H9 (cell line): ENCODE measurements around the gene GUCA1C. TPM values are rescaled to one million over a fixed set of nuclear protein-coding genes. Genes with fewer than 3 reads are reported as not detected.

ENCODE experiments used
- DNase-seq: peaks from one replicate; pipeline ENCODE4 v3.0.0-alpha.2; 2017
- H2AFZ ChIP-seq: one replicate; pipeline ENCODE4 v1.6.1; 2013; ENCODE audit warnings: mild to moderate bottlenecking, low read length, control low read depth, moderate library complexity
- H2AK5ac ChIP-seq: 2 replicates; pipeline ENCODE4 v1.6.1; 2013; ENCODE audit warnings: low read length, control low read depth, mixed read lengths; ENCODE audit not compliant: insufficient read length
- H2BK120ac ChIP-seq: one replicate; pipeline ENCODE4 v1.6.1; 2013; ENCODE audit warnings: low read depth, mild to moderate bottlenecking, low read length, control low read depth, inconsistent platforms; ENCODE audit not compliant: poor library complexity, severe bottlenecking
- H2BK12ac ChIP-seq: 2 replicates; pipeline ENCODE4 v1.6.1; 2013; ENCODE audit warnings: low read length, control low read depth, mixed read lengths, low read depth; ENCODE audit not compliant: insufficient read length
- H2BK15ac ChIP-seq: 2 replicates; pipeline ENCODE4 v1.6.1; 2013; ENCODE audit warnings: low read depth, low read length, control low read depth
- H2BK20ac ChIP-seq: one replicate; pipeline ENCODE4 v1.6.1; 2013; ENCODE audit warnings: low read depth, mild to moderate bottlenecking, low read length, control low read depth, inconsistent platforms; ENCODE audit not compliant: poor library complexity, severe bottlenecking
- H2BK5ac ChIP-seq: 2 replicates; pipeline ENCODE4 v1.6.1; 2013; ENCODE audit warnings: low read length, control low read depth, mixed read lengths; ENCODE audit not compliant: insufficient read length
- H3K14ac ChIP-seq: 2 replicates; pipeline ENCODE4 v1.6.1; 2013; ENCODE audit warnings: low read length, control low read depth; ENCODE audit not compliant: insufficient read depth
- H3K18ac ChIP-seq: 2 replicates; pipeline ENCODE4 v1.6.1; 2013; ENCODE audit warnings: low read depth, mild to moderate bottlenecking, mixed read lengths, low read length, control low read depth; ENCODE audit not compliant: insufficient read length
- H3K23ac ChIP-seq: 2 replicates; pipeline ENCODE4 v1.6.1; 2013; ENCODE audit warnings: low read length, control low read depth, mixed read lengths, low read depth; ENCODE audit not compliant: insufficient read length
- H3K23me2 ChIP-seq: 2 replicates; pipeline ENCODE4 v1.6.1; 2013; ENCODE audit warnings: low read depth, mild to moderate bottlenecking, mixed read lengths, low read length, control low read depth; ENCODE audit not compliant: insufficient read length, poor library complexity, severe bottlenecking
- H3K27ac ChIP-seq: 2 replicates; pipeline ENCODE4 v1.5.1; 2013; ENCODE audit warnings: low read length, control low read depth, mixed read lengths, low read depth; ENCODE audit not compliant: insufficient read length
- H3K27me3 ChIP-seq: 2 replicates; pipeline ENCODE4 v1.6.1; 2013; ENCODE audit warnings: low read length, control low read depth, inconsistent platforms; ENCODE audit not compliant: insufficient read depth
- H3K4ac ChIP-seq: 2 replicates; pipeline ENCODE4 v1.6.1; 2013; ENCODE audit warnings: low read depth, mild to moderate bottlenecking, control low read depth, inconsistent platforms, low read length, moderate library complexity
- H3K4me1 ChIP-seq: 2 replicates; pipeline ENCODE4 v1.6.1; 2013; ENCODE audit warnings: low read length, control low read depth, inconsistent platforms; ENCODE audit not compliant: insufficient read depth
- H3K4me2 ChIP-seq: 2 replicates; pipeline ENCODE4 v1.6.1; 2013; ENCODE audit warnings: low read length, control low read depth, mixed read lengths; ENCODE audit not compliant: insufficient read length, insufficient read depth
- H3K56ac ChIP-seq: 2 replicates; pipeline ENCODE4 v1.6.1; 2013; ENCODE audit warnings: low read depth, mild to moderate bottlenecking, mixed read lengths, low read length, control low read depth; ENCODE audit not compliant: insufficient read length
- H3K79me1 ChIP-seq: 2 replicates; pipeline ENCODE4 v1.6.1; 2013; ENCODE audit warnings: low read depth, mild to moderate bottlenecking, moderate library complexity, low read length, control low read depth, inconsistent platforms; ENCODE audit not compliant: insufficient read depth, poor library complexity, severe bottlenecking
- H3K79me2 ChIP-seq: 2 replicates; pipeline ENCODE4 v1.6.1; 2013; ENCODE audit warnings: low read length, control low read depth, inconsistent platforms; ENCODE audit not compliant: insufficient read depth
- H3K9ac ChIP-seq: 2 replicates; pipeline ENCODE4 v1.6.1; 2013; ENCODE audit warnings: low read length, control low read depth, mixed read lengths; ENCODE audit not compliant: insufficient read length; ENCODE audit errors: extremely low read depth
- H3K9me3 ChIP-seq: one replicate; pipeline ENCODE4 v1.6.1; 2013; ENCODE audit warnings: low read depth, low read length, inconsistent platforms; ENCODE audit not compliant: control insufficient read depth
- H3T11ph ChIP-seq: one replicate; pipeline ENCODE4 v1.6.1; 2013; ENCODE audit warnings: mild to moderate bottlenecking, low read length, control low read depth, inconsistent platforms
- H4K20me1 ChIP-seq: one replicate; pipeline ENCODE4 v1.6.1; 2013; ENCODE audit not compliant: control insufficient read depth, insufficient read length, insufficient read depth
- H4K5ac ChIP-seq: 2 replicates; pipeline ENCODE4 v1.6.1; 2013; ENCODE audit warnings: low read depth, mild to moderate bottlenecking, mixed read lengths, low read length, control low read depth; ENCODE audit not compliant: insufficient read length
- H4K8ac ChIP-seq: replicated peaks from 2 replicates; pipeline ENCODE4 v1.6.1; 2013; ENCODE audit warnings: low read length, control low read depth, mixed read lengths, low read depth; ENCODE audit not compliant: insufficient read length
- H4K91ac ChIP-seq: 2 replicates; pipeline ENCODE4 v1.6.1; 2013; ENCODE audit warnings: low read depth, mild to moderate bottlenecking, moderate library complexity, mixed read lengths, low read length, control low read depth; ENCODE audit not compliant: insufficient read length
- H3K27ac Mint-ChIP-seq, 3 experiments: 2 replicates in 2 of 3; 3 replicates in 1 of 3; pipeline ENCODE4 v1.8.0; 2020 to 2021; ENCODE audit warnings: mixed read lengths in 3 of 3, mild to moderate bottlenecking in 1 of 3, moderate library complexity in 1 of 3
- H3K27me3 Mint-ChIP-seq: 2 replicates; pipeline ENCODE4 v1.8.0; 2021; ENCODE audit warnings: low read depth, mild to moderate bottlenecking, moderate library complexity, mixed read lengths
- H3K36me3 Mint-ChIP-seq, 3 experiments: 2 replicates in 2 of 3; 3 replicates in 1 of 3; pipeline ENCODE4 v1.8.0; 2020 to 2021; ENCODE audit warnings: low read depth in 3 of 3, mixed read lengths in 3 of 3; ENCODE audit not compliant: insufficient read depth in 1 of 3
- H3K4me1 Mint-ChIP-seq, 2 experiments: 2 replicates each; pipeline ENCODE4 v1.8.0; 2020; ENCODE audit warnings: mixed read lengths in 2 of 2
- H3K4me3 Mint-ChIP-seq, 2 experiments: 2 replicates in 1 of 2; 3 replicates in 1 of 2; pipeline ENCODE4 v1.8.0; 2020 to 2021; ENCODE audit warnings: mild to moderate bottlenecking in 2 of 2, mixed read lengths in 2 of 2, moderate library complexity in 1 of 2
- H3K9me3 Mint-ChIP-seq, 2 experiments: 2 replicates in 1 of 2; 3 replicates in 1 of 2; pipeline ENCODE4 v1.8.0; 2020; ENCODE audit warnings: mild to moderate bottlenecking in 2 of 2, mixed read lengths in 2 of 2, moderate library complexity in 1 of 2
- WGBS: extraction: QIAGEN DNeasy Blood & Tissue Kit; methylation state at CpG from one replicate; pipeline ENCODE4 v1.1.7; 2013; ENCODE audit warnings: missing lambda C conversion rate, low lambda C conversion rate, mixed read lengths; ENCODE audit not compliant: insufficient read length; ENCODE audit errors: extremely low coverage; 5-methylcytosine and 5-hydroxymethylcytosine counted together
- total RNA-seq: library from RNA; stranded (reverse); gene quantifications from 2 replicates; pipeline ENCODE4 v1.2.1, GENCODE V29; 2021
- TF ChIP-seq, protein P1 (sequence below): fragments of 200-600 bp; sonication (generic); conservative IDR thresholded peaks from 3 replicates; pipeline ENCODE4 v1.8.0; 2021; ENCODE audit warnings: antibody characterized with exemption, mild to moderate bottlenecking

The GUCA1C gene
- total RNA-seq, 1 experiment from 2014 or later: not detected

DNA sequence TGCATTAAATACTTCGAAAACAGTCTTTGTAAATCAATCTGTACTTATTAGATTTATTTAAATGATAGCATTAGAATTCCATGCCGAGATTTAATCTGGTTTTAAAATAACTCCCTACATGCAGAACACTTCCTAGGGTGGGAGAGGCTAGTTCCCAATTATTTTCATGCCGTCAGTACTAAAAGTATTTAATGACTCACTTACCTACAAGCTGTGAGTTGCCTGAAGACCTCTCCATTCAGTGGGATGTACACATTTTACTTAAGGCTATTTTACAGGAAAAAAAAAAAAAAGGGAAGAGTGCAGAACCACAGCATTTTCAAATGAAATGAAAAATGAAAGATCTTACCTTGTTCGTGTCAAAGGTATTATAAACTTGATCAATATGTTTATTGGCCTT is 469 bp downstream of the GUCA1C start:
- H3K79me1 ChIP-seq: no peaks in the 10 kb centered on the region
- H2AK5ac ChIP-seq: no peak overlapping the region
- H3K4me3 Mint-ChIP-seq: no peak overlapping the region
- H3K27me3 Mint-ChIP-seq: no peaks in the 10 kb centered on the region
- H2BK120ac ChIP-seq: no peak overlapping the region
- H3T11ph ChIP-seq: no peak overlapping the region
- no peaks in the 10 kb centered on the region for H3K36me3 Mint-ChIP-seq
- no peak overlapping the region for H2BK12ac ChIP-seq
- WGBS: no CpG with 5 or more reads among the region's 4 CpGs
- no peak overlapping the region for H3K4ac ChIP-seq
- H3K14ac ChIP-seq: no peak overlapping the region
- DNase-seq: no peak
- no peak overlapping the region for H4K5ac ChIP-seq
- no peak overlapping the region for H2BK15ac ChIP-seq
- H3K27ac ChIP-seq: no peak overlapping the region
- TF ChIP-seq, protein P1, sequence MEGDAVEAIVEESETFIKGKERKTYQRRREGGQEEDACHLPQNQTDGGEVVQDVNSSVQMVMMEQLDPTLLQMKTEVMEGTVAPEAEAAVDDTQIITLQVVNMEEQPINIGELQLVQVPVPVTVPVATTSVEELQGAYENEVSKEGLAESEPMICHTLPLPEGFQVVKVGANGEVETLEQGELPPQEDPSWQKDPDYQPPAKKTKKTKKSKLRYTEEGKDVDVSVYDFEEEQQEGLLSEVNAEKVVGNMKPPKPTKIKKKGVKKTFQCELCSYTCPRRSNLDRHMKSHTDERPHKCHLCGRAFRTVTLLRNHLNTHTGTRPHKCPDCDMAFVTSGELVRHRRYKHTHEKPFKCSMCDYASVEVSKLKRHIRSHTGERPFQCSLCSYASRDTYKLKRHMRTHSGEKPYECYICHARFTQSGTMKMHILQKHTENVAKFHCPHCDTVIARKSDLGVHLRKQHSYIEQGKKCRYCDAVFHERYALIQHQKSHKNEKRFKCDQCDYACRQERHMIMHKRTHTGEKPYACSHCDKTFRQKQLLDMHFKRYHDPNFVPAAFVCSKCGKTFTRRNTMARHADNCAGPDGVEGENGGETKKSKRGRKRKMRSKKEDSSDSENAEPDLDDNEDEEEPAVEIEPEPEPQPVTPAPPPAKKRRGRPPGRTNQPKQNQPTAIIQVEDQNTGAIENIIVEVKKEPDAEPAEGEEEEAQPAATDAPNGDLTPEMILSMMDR: no peak
- H3K4me2 ChIP-seq: no peak overlapping the region
- no peaks in the 10 kb centered on the region for H3K9me3 ChIP-seq
- H3K23ac ChIP-seq: no peak overlapping the region
- H3K27ac Mint-ChIP-seq: no peak overlapping the region
- H3K79me2 ChIP-seq: no peaks in the 10 kb centered on the region
- H3K9ac ChIP-seq: no peak overlapping the region
- H2AFZ ChIP-seq: no peak overlapping the region
- no peaks in the 10 kb centered on the region for H3K27me3 ChIP-seq
- H4K20me1 ChIP-seq: no peaks in the 10 kb centered on the region
- no peaks in the 10 kb centered on the region for H3K9me3 Mint-ChIP-seq
- no peak overlapping the region for H4K91ac ChIP-seq
- H3K4me1 ChIP-seq: no peaks in the 10 kb centered on the region
- no peak overlapping the region for H2BK20ac ChIP-seq
- H3K4me1 Mint-ChIP-seq: no peaks in the 10 kb centered on the region
- no peaks in the 10 kb centered on the region for H3K23me2 ChIP-seq
- H3K18ac ChIP-seq: no peak overlapping the region
- no peak overlapping the region for H4K8ac ChIP-seq
- H3K56ac ChIP-seq: no peak overlapping the region
- H2BK5ac ChIP-seq: no peak overlapping the region
